IPS-NIHi7 (cell line): Measurements from ENCODE around the gene ZNF83.
"Not testable (repeated sequence)": the region's sequence is repeated elsewhere in the genome, so short reads cannot be mapped to it uniquely, and the experiment has no call there.

Source experiments
- DNase-seq: peaks from one replicate; pipeline ENCODE4 v3.0.0; 2012; ENCODE audit warnings: mixed read lengths; ENCODE audit errors: extremely low spot score

Gene ZNF83

DNA sequence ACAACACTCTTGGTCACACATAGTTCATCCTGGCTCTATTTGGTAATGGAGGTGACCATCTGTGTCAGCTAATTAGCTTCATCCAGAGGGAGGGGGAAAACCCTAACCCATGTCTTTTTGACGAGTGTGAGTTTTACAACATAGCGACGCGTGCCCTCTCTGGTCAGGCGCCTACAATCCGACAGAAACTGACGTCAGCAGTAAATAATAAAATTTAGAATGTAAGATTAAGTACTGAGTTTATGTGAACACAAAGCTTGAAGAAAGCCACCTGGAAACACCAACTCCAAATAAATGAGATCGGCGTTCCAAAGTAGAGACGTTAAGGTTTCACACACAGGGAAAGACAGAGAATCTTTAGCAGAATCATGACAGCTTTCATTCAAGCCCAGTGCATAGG lies 1.8 kb upstream of the ZNF83 start:
- DNase-seq: no peak

DNA sequence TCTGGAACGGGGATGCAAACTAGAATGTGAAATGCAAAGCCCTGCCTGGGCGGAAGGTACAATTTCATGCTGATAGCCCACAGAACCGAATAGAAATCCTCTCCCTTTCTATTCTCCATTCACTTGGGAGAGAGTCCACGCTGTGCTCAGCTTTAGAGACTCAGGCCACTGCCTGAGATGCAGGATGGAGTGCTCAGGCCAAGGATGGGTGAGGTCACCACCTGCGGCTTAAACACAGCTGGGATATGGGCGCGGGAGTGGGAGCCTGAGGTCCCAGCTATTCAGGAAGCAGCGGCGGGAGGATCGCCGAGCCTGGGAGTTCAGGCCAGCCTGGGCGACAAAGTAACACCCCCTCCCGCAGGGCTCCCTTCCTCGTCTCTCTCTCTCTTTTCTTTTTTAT lies 446 bp upstream of the ZNF83 start:
- peak; percentile 41 for DNase-seq

DNA sequence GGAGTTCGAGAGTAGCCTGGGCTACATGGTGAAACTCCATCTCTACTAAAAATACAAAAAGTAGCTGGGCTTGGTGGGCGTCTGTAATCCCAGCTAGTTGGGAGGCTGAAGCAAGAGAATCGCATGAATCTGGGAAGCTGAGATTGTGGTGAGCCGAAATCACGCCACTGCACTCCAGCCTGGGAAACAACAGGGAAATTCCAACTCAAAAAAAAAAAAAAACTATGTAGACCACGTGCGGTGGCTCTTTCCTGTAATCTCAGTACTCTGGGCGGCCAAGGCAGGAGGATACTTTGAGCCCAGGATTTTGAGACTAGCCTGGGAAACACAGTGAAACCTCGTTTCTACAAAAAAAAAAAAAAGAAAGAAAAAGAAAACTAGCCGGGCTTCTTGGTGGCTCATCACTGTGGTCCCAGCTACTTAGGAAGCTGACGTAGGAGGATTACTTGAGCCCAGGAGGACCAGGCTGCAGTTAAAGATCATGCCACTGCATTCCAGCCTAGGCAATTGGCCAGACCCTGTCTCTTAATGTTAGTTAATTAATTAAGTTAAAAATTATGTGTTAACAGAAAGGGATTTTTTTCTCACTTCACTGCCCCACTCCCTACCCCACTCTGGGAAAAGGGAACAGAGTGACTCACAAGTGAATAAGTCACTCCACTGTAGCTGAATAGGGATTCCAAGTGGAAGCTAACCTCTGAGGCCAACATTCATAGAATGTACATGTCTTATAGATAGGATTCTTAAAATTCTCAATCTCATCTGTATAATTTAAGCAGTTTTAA lies 2.2 kb downstream of the ZNF83 start:
- DNase-seq: no peak

DNA sequence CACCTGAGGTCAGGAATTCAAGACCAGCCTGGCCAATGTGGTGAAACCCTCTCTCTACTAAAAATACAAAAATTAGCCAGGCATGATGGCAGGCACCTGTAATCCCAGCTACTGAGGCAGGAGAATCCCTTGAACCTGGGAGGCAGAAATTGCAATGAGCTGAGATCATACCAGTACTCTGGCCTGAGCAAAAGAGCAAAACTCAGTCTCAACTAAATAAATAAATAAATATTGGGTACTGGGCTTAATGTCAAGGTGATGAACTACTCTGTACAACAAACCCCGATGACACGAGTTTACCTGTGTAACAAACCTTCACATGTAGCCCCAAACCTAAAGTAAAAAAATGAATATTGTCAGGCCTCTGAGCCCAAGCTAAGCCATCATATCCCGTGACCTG lies 10.7 kb downstream of the ZNF83 start:
- DNase-seq: not testable (repeated sequence)

DNA sequence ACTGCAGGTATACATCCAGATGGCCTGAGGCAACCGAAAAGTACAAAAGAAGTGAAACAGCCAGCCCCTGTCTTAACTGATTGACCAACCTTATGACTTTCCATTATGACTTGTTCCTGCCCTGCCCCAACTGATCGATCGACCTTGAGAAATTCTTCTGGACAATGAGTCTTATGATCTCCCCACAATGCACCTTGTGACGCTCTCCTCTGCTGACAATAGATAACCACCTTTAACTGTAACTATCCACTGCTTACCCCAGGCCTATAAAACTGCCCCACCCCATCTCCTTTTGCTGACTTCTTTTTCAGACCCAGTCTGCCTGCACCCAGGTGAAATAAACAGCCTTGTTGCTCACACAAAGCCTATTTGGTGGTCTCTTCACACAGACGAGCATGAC lies 11.2 kb downstream of the ZNF83 start:
- no peak for DNase-seq

DNA sequence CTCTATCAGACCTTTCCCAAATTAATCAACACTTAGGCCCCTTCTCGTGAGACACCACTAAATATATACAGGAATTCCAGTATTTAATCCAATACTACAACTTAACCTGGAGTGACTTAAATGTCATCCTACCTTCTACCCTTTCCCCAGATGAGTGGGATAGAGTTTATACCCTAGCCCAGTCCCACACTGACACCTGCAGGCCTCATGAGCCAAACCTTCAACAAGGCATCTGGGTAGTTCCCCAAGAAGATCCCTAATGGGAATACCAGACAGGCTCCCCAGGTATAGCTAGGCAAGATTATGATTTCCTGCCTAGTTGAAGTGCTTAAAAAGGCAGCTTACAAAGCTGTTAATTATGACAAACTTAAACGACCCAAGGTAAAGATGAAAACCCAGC lies 15.9 kb downstream of the ZNF83 start:
- peak; percentile 38 for DNase-seq

DNA sequence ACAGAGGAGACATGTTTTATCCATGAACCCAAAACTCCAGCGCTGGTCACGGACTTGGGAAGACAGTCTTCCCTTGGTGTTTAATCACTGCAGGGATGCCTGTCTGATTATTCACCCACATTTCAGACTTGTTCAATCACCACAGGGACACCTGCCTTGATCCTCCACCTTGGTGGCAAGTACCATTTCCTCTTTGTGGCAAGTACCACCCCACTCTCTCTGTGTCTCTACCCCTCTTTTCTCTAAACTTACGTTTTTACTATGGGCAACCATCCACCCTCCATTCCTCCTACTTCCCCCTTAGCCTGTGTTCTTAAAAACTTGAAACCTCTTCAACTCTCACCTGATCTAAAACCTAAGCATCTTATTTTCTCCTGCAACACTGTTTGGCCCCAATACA lies 16.8 kb downstream of the ZNF83 start:
- no peak for DNase-seq

DNA sequence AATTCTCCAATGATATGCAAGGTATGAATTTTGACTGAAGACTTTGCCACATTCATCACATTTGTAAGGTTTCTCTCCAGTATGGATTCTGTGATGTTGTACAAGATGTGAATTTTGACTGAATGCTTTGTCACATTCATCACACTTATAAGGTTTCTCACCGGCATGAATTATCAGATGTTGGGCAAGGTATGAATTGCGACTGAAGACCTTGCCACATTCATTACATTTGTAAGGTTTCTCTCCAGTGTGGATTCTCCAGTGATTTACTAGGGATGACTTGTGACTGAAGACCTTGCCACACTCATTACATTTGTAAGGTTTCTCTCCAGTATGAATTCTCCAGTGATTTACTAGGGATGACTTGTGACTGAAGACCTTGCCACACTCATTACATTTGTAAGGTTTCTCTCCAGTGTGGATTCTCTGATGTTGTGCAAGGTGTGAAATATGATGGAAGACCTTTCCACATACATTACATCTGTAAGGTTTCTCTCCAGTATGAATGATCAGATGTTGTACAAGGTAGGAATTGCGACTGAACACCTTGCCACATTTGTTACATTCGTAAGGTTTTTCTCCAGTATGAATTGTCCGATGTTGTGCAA lies 24.8 kb downstream of the ZNF83 start:
- no peak for DNase-seq

DNA sequence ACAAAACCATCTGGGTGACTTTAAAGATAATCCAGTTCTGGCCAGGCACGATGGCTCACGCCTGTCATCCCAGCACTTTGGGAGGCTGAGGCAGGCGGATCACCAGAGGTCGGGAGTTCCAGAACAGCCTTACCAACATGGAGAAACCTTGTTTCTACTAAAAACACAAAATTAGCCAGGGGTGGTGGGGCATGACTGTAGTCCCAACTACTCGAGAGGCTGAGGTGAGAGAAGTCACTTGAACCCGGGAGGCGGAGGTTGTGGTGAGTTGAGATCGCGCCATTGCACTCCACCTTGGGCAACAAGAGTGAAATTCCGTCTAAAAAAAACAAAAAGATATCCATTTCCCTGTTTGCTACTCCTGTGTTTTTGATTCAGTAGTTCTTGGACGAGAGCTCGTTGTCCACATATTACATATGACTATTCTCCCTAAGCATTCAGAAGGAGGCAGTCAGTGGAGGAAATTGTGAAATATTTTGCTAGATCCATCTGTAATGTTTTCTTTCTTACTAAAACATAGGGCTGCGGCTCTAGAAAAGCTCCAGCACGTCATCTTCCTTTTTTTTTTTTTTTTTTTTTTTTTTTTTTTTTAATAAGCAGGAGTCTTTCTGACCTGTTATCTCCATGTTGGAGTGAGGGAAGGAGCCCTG lies 34.5 kb downstream of the ZNF83 start:
- no peak for DNase-seq

DNA sequence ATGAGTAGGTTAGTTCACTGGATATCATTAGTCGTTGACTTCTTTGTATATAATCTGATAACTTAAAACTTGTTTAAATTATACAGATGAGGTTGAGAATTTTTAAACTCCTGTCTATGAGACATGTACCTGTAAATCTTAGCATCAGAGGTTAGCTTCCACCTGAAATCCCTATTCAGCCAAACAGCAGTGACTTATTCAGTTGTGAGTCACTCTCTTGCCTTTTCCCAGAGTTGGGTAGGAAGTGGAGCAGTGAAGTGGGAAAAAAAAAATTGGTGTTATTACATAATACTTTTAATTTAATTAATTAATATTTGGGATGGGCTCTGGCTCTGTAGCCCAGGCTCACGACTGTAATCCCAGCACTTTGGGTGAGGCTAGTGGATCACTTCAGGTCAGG lies 35.2 kb downstream of the ZNF83 start:
- no peak for DNase-seq

DNA sequence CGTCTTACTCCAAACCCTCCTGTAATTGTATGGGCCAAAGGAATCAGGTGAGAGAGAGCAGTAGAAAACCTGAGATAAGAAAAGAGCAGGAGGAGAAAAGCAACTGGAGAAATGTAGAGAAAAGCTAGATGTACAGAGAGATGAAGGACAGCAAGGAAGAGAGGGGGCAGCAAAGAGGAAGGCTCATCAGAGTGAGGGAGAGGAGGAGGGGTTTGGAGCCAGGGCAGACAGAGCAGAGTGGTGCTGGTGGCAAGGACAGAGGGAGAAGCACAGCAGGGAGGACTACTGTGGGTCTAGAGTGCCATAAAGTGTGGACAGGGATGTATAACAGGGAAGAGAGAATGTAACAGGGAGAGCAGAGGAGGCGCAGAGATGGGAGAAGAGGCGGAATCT lies 36.2 kb downstream of the ZNF83 start:
- DNase-seq: not testable (repeated sequence)

DNA sequence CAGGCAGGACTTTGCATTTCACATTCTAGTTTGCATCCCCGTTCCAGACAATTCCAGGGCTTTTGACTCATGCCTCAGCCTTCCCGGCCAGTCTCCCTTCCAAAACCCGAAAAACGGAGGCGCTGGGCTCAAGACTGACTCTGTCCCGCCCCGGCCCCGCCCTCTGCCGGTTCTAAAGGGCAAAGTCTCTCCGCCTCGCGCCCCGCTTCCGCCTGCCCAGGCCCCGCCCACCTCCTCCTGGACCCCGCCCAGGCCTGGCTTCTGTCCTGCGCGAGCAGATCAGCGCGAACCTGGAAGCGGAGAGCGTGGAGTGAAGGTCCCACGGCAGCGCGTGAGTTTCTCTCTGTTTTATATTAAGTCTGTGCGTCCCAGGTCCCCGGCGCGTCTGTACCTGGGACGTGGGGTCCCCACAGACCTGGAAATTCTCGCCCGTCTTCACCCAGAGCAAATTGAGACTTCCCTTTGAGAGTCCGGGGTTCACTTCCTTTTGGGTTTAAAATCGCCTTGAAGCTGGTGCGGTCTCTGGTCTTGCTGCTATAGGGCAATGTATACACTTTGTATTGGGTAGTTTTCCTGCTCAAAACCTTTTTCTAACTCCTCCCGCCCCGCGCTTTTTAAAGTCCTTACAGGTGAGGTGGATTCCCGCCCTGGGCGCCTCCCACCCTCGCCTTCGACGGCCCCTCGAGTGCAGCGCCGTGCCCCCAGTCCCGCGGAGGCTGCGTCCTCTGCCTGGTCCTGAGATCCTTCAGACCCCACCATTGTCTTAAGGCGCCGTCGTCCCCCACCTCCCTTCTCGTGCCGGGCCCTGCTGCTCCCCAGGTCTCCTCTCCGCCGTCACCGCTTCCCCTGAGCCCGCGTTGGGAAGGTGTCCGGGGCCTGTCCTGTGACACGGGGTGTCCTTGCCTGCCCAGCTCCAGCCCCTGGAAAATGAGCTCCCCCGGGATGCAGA lies 36.9 kb downstream of the ZNF83 start:
- peak; percentile 93 for DNase-seq

DNA sequence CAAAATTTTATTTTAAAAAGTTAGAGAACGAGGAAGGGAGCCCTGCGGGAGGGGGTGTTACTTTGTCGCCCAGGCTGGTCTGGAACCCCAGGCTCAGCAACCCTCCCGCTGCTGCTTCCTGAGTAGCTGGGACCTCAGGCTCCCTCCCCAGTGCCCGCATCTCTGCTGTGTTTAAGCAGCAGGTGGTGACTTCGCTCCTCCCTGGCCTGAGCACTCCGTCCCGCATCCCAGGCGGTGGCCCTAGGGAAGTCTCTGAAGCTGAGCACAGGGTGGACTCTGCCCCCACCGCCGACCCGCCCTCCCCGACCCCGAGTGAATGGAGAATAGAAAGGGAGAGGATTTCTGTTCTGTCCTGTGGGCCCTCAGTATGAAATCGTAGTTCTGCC lies 37.5 kb downstream of the ZNF83 start:
- DNase-seq: no peak

DNA sequence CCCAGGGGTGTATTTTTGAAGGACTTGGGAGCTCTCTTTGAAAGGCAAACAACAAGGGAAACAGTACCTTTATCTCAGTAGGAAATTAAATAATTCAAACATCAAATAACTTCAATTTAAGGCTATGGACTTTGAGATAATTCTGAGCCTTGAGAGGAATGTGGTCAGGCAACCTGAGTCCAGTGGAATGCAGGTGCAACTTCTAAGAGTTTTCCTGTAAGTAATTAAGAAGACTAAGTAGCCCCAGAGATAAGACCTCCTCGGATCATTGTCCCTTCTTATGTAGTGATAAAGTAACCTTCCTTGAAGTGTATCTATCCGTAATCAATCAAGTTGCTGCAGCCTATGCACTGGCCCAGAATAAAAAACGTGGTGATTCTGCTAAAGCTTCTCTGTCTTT lies 38.9 kb downstream of the ZNF83 start:
- DNase-seq: no peak

DNA sequence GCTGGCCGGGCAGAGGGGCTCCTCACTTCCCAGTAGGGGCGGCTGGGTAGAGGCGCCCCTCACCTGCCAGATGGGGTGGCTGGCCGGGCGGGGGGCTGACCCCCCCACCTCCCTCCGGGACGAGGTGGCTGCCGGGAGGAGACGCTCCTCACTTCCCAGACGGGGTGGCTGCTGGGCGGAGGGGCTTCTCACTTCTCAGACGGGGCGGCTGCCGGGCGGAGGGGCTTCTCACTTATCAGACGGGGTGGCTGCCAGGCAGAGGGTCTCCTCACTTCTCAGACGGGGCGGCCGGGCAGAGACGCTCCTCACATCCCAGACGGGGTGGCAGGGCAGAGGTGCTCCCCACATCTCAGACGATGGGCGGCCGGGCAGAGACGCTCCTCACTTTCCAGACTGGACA lies 44.7 kb downstream of the ZNF83 start:
- not testable (repeated sequence) for DNase-seq

DNA sequence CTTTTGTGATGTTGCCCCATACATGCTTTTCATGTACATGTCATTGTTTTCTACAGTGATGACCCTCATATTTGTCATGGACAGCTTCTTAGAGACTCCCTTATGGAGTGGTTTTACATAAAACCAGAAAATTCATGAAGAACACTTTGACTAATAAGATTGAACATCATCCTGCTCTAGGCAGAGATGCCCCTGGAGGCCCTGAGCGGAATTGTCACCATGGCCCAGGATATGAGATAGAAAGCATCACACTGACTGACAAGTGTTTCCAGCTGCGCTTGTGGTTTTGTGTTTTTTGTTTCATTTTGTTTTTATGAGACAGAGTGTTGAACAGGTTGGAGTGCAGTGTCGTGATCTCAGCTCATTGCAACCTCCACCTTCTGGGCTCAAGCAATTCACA lies 45.9 kb downstream of the ZNF83 start:
- no peak for DNase-seq

DNA sequence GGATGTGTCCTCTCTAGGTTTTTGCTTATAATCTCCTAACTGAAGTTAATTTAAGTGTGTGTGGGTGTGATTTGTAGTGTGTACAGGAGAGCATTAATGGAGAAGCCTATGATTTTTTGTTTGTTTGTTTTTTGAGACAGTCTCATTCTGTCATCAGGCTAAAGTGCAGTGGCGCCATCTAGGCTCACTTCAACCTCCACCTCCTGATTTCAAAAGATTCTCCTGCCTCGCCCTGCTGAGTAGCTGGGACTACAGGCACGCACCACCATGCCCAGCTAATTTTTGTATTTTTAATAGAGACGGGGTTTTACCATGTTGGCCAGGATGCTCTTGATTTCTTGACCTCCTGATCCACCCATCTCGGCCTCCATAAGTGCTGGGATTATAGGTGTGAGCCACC lies 47.4 kb downstream of the ZNF83 start:
- no peak for DNase-seq

DNA sequence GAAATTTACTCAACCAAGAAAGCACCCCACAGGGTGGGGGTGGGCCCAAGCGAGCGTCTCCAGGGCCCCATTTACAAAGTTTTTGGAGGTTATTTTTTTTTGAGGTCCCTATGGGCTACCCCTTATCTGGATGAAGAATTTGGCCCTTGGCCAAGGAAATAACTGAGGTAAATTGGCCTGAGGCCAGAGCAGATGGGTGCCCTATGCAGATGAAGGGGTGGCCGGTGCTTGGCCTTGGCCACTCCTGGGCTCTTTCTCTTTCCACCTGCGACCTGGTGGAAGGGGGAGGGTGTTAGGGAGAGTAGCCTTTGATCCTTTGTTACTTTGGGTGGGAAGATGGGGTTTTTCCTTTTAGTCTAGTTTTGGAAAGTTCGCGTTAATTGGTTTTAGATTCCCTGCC lies 52.6 kb downstream of the ZNF83 start:
- peak; percentile 6 for DNase-seq

DNA sequence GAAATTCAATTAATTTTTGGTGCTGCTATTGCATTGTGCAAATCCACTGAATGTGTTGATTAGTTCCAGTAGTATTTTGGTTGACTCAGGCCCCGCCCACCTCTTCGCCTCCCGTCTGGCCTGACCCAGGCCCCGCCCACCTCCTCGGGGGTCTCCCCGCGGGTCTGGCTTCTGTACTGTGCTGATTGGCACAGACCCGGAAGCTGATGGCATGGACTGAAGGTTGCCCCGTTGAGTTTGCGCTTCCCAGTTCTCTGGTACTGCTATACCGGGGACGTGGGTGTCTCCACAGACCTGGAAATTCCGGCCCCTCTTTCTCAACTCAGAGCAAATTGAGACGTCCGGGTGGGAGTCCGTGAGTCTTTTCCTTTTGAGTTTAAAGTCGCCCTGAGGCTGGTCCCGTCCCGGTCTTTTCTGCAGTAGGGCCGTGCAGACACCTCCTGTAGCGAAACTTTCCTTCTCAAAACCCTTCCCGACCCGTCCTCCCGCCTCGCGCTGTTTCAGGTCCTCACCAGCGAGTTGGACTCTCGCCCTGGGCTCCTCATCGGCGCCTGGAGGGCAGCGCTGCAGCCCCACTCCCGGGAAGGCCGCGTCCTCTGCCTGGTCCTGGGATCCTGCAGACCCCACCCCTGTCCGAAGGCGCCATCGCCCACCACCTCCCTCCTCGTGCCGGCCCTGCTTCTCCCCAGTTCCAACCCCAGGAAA lies 53.3 kb downstream of the ZNF83 start:
- peak; percentile 17 for DNase-seq

DNA sequence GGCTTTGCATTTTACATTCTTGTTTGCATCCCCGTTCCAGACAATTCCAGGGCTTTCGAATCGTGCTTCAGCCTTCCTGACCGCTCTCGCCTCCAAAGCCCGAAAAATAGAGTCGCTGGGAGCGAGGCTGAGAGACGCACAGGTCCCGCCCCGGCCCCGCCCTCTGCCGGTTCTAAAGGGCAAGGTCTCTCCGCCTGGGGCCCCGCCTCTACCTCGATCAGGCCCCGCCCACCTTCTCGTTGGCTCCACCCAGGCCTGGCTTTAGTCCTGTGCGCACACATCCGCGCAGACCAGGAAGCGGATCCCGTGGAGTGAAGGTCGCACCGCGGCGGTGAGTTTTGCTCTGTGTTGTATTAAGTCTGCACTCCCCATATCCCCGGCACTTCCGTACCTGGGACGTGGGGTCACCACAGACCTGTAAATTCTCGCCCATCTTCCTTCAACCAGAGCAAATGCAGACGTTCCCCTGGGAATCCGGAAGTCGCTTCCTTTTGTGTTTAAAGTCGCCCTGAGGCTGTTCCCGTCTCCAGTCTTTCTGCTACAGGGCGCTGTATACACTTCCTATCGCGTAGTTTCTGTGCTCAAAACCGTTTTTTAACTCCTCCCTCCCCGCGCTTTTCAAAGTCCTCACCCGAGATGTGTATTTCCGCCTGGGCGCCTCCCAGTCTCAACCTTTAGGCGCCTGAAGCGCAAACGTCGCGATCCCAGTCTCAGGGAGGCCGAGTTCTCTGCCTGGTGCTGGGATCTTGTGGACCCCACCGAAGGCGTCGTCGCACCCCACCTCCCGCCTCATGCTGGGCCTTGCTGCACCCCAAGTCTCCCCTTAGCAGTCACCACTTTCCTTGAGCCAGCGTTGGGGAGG lies 67.9 kb downstream of the ZNF83 start, which contains the start of gene ZNF701:
ZNF701 (plus strand) TSS at position 288 of the 862 bp plus-strand sequence. CDS start 3,861 bp downstream, outside the sequence.
- peak; percentile 93 for DNase-seq
